SK-N-SH treated with all-trans-retinoic acid at 6 μM for 48 hours (cell line): ENCODE data around the gene ZBTB33.

Experiments used
- ATAC-seq: fragments of 200-7000 bp; cut with Tn5 transposase; 3 replicates; pipeline ENCODE4 v1.9.1; 2020; ENCODE audit warnings: mild to moderate bottlenecking, moderate library complexity
- ARNTL ChIP-seq: fragments of 450-650 bp; formaldehyde crosslinking; IDR thresholded peaks from 2 replicates; pipeline ENCODE4 v1.5.0; 2020; ENCODE audit warnings: low read depth, mild to moderate bottlenecking, moderate library complexity, borderline replicate concordance
- BACH2 ChIP-seq: fragments of 250-450 bp; sonication (Bioruptor Pico); IDR thresholded peaks from 2 replicates; pipeline ENCODE4 v1.9.0; 2021; ENCODE audit warnings: mild to moderate bottlenecking, borderline replicate concordance
- CSDC2 ChIP-seq: fragments of 250-450 bp; sonication (Bioruptor Pico); IDR thresholded peaks from 2 replicates; pipeline ENCODE4 v1.5.0; 2020; ENCODE audit warnings: mild to moderate bottlenecking, moderate library complexity
- GLIS3 ChIP-seq: fragments of 250-450 bp; sonication (Bioruptor Pico); IDR thresholded peaks from 2 replicates; pipeline ENCODE4 v1.5.0; 2020; ENCODE audit warnings: mild to moderate bottlenecking, moderate library complexity
- ISL1 ChIP-seq: fragments of 250-450 bp; sonication (Bioruptor Pico); IDR thresholded peaks from 2 replicates; pipeline ENCODE4 v2.1.2; 2022; ENCODE audit warnings: mild to moderate bottlenecking, moderate library complexity
- PATZ1 ChIP-seq: fragments of 250-450 bp; sonication (Bioruptor Pico); IDR thresholded peaks from 2 replicates; pipeline ENCODE4 v1.8.0; 2020; ENCODE audit warnings: mild to moderate bottlenecking, moderate library complexity, borderline replicate concordance
- PPARA ChIP-seq: fragments of 250-450 bp; sonication (Bioruptor Pico); IDR thresholded peaks from 2 replicates; pipeline ENCODE4 v1.5.0; 2020; ENCODE audit warnings: mild to moderate bottlenecking, borderline replicate concordance
- RARB ChIP-seq: fragments of 250-450 bp; sonication (Bioruptor Pico); IDR thresholded peaks from 2 replicates; pipeline ENCODE4 v1.8.0; 2021; ENCODE audit warnings: mild to moderate bottlenecking, moderate library complexity
- SNAI2 ChIP-seq: fragments of 250-450 bp; sonication (Bioruptor Pico); IDR thresholded peaks from 2 replicates; pipeline ENCODE4 v1.5.0; 2020; ENCODE audit warnings: mild to moderate bottlenecking, moderate library complexity
- TCF4 ChIP-seq: fragments of 250-450 bp; sonication (Bioruptor Pico); IDR thresholded peaks from 2 replicates; pipeline ENCODE4 v1.8.0; 2021; ENCODE audit warnings: mild to moderate bottlenecking, moderate library complexity, borderline replicate concordance
- TOX ChIP-seq: fragments of 250-450 bp; sonication (Bioruptor Pico); IDR thresholded peaks from 2 replicates; pipeline ENCODE4 v1.8.0; 2021; ENCODE audit warnings: mild to moderate bottlenecking, moderate library complexity, borderline replicate concordance
- TSHZ2 ChIP-seq: fragments of 250-450 bp; sonication (Bioruptor Pico); IDR thresholded peaks from 2 replicates; pipeline ENCODE4 v1.5.0; 2020; ENCODE audit warnings: mild to moderate bottlenecking, moderate library complexity
- ZC3H10 ChIP-seq: fragments of 250-450 bp; sonication (Bioruptor Pico); IDR thresholded peaks from 2 replicates; pipeline ENCODE4 v1.5.1; 2021; ENCODE audit warnings: mild to moderate bottlenecking, moderate library complexity
- ZFP3 ChIP-seq: fragments of 250-450 bp; sonication (Bioruptor Pico); IDR thresholded peaks from 2 replicates; pipeline ENCODE4 v1.5.0; 2020; ENCODE audit warnings: mild to moderate bottlenecking, moderate library complexity
- ZFP30 ChIP-seq: fragments of 450-650 bp; formaldehyde crosslinking; IDR thresholded peaks from 2 replicates; pipeline ENCODE4 v1.5.0; 2022; ENCODE audit warnings: mild to moderate bottlenecking, moderate library complexity
- ZNF565 ChIP-seq: fragments of 450-650 bp; formaldehyde crosslinking; conservative IDR thresholded peaks from 2 replicates; pipeline ENCODE4 v1.5.0; 2020; ENCODE audit warnings: low read depth, mild to moderate bottlenecking, moderate library complexity
- ZNF70 ChIP-seq: fragments of 450-650 bp; formaldehyde crosslinking; IDR thresholded peaks from 2 replicates; pipeline ENCODE4 v1.5.0; 2020; ENCODE audit warnings: mild to moderate bottlenecking, moderate library complexity
- ZNF8 ChIP-seq: fragments of 450-650 bp; formaldehyde crosslinking; IDR thresholded peaks from 2 replicates; pipeline ENCODE4 v1.5.0; 2020; ENCODE audit warnings: mild to moderate bottlenecking, moderate library complexity
- TF ChIP-seq, protein P1 (sequence below): fragments of 250-450 bp; sonication (Bioruptor Pico); IDR thresholded peaks from 2 replicates; pipeline ENCODE4 v1.8.0; 2021; ENCODE audit warnings: low read depth, mild to moderate bottlenecking, moderate library complexity, borderline replicate concordance
- TF ChIP-seq, protein P2 (sequence below): fragments of 250-450 bp; sonication (Bioruptor Pico); IDR thresholded peaks from 2 replicates; pipeline ENCODE4 v1.5.1; 2021; ENCODE audit warnings: mild to moderate bottlenecking, moderate library complexity

The ZBTB33 gene

GRCh38 chrX:120238933-120239332 is 11.7 kb upstream of the ZBTB33 start:
- TF ChIP-seq ZNF565 (CRISPR knock-in tag) (no peak), ARNTL (no peak), BACH2 (CRISPR knock-in tag) (no peak), TOX (no peak), TCF4 (CRISPR knock-in tag) (no peak), ZFP30 (no peak), GLIS3 (CRISPR knock-in tag) (no peak), ISL1 (CRISPR knock-in tag) (no peak), PPARA (no peak), PATZ1 (CRISPR knock-in tag) (no peak), RARB (no peak), CSDC2 (CRISPR knock-in tag) (no peak), ZFP3 (CRISPR knock-in tag) (no peak), ZNF70 (CRISPR knock-in tag) (no peak)
- TF ChIP-seq, protein P1, sequence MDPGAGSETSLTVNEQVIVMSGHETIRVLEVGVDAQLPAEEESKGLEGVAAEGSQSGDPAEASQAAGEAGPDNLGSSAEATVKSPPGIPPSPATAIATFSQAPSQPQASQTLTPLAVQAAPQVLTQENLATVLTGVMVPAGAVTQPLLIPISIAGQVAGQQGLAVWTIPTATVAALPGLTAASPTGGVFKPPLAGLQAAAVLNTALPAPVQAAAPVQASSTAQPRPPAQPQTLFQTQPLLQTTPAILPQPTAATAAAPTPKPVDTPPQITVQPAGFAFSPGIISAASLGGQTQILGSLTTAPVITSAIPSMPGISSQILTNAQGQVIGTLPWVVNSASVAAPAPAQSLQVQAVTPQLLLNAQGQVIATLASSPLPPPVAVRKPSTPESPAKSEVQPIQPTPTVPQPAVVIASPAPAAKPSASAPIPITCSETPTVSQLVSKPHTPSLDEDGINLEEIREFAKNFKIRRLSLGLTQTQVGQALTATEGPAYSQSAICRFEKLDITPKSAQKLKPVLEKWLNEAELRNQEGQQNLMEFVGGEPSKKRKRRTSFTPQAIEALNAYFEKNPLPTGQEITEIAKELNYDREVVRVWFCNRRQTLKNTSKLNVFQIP (CRISPR knock-in tag), result no peak
- TF ChIP-seq, all 23 proteins: peak for 0
- no peak for ATAC-seq

- TF ChIP-seq ZC3H10 (CRISPR knock-in tag) (no peak), ZNF8 (CRISPR knock-in tag) (no peak), TOX (no peak), ZNF70 (CRISPR knock-in tag) (no peak), PATZ1 (CRISPR knock-in tag) (no peak), SNAI2 (CRISPR knock-in tag) (no peak)
- ATAC-seq, result no peak
These were observed 7.8 kb upstream of the ZBTB33 start for GRCh38 chrX:120242813-120243212.

DNA sequence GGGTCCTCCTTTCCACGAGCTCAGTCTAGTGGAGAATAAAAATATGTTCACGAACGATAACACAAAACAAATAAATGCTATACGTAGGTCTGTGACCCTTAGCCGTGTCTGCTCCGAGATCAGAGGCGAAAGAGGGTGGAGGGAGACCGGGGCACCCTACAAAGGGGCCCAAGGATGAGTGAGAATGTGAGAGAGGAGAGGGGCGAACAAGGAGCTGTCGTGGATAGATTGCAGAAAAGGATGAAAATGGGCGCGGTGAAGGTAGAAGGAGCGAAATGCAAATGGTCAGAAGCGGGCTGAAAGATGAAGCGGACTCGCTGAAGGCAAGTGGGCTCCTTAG is 6.2 kb upstream of the ZBTB33 start:
- ATAC-seq, result no peak; the same call in 1 of the 3 replicates
- TF ChIP-seq, protein P2, sequence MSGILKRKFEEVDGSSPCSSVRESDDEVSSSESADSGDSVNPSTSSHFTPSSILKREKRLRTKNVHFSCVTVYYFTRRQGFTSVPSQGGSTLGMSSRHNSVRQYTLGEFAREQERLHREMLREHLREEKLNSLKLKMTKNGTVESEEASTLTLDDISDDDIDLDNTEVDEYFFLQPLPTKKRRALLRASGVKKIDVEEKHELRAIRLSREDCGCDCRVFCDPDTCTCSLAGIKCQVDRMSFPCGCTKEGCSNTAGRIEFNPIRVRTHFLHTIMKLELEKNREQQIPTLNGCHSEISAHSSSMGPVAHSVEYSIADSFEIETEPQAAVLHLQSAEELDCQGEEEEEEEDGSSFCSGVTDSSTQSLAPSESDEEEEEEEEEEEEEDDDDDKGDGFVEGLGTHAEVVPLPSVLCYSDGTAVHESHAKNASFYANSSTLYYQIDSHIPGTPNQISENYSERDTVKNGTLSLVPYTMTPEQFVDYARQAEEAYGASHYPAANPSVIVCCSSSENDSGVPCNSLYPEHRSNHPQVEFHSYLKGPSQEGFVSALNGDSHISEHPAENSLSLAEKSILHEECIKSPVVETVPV (CRISPR knock-in tag), result no peak
- TF ChIP-seq SNAI2 (CRISPR knock-in tag), result no peak
- no peak for TF ChIP-seq CSDC2 (CRISPR knock-in tag)
- TF ChIP-seq TOX, result no peak
- TF ChIP-seq ZNF8 (CRISPR knock-in tag), result no peak
- no peak for TF ChIP-seq TSHZ2 (CRISPR knock-in tag)
